Mammary epithelial cell (primary cell): ENCODE results near the gene COL4A1.

Experiments used
- CTCF ChIP-seq, 2 donors: IDR thresholded peaks in 1 of 2; conservative IDR thresholded peaks in 1 of 2; 2 replicates each; pipeline ENCODE4 v1.5.1; 2011 to 2012; ENCODE audit warnings: inconsistent platforms in 2 of 2, low read length in 2 of 2, mild to moderate bottlenecking in 2 of 2, control low read depth in 1 of 2, low read depth in 1 of 2; ENCODE audit not compliant: insufficient read depth in 1 of 2; ENCODE audit errors: extremely low read depth in 1 of 2
- EZH2 ChIP-seq: IDR thresholded peaks from 2 replicates; pipeline ENCODE4 v1.6.1; 2012; ENCODE audit warnings: low read length, inconsistent platforms, borderline replicate concordance

- no peak for TF ChIP-seq CTCF (conservative IDR thresholded peaks at IDR 0.05 in 1 of 2, IDR thresholded peaks at IDR 0.05 in 1 of 2; ENCODE audit: extremely low read depth in 1 of 2, insufficient read depth in 1 of 2, low read depth in 1 of 2, low read length in 2 of 2)
- TF ChIP-seq EZH2, result no peak
Observed at GRCh38 chr13:110236831-110237261, 70.1 kb downstream of the COL4A1 start.
